ENCODE results near the gene NECAB2. TPM values are rescaled to one million over a fixed set of nuclear protein-coding genes. Genes with fewer than 3 reads are reported as not detected.

NECAB2 gene
- total RNA-seq, 1 donor from 2014 or later, result not detected

DNA sequence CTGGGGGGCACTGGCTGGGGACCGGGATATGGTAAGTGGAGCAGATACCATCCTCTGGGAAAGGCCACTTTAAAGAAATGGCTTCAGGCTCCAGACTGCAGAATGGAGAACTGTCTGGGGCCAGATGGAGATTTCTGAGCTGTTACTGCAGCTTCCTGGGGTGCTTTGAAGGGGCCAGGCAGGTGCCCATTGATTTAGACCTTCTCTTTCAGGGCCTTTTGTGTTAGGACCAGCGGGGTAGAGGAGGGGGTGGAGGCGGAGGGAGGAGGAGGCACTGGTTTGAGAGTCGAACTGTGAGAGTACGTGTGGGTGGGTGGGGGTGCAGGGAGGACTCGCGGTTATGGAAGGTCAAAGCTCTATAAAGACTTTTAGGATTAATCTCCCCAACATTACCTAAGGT is 11.4 kb downstream of the NECAB2 start:
- no peaks in the 10 kb centered on the region for H3K4me1 Mint-ChIP-seq (ENCODE audit: low read depth)
- H3K9me3 Mint-ChIP-seq, result peaks cover 7% of the 10 kb centered on the region
- intact Hi-C loops (cut with micrococcal nuclease), result no loop called here
- no peak for DNase-seq (ENCODE audit: low spot score)
- H3K36me3 Mint-ChIP-seq (ENCODE audit: low read depth), result no peaks in the 10 kb centered on the region
- H3K27me3 Mint-ChIP-seq (ENCODE audit: low read depth), result no peaks in the 10 kb centered on the region
- H3K27ac Mint-ChIP-seq, result no peak overlapping the region
- H3K4me3 Mint-ChIP-seq (ENCODE audit: low read depth), result no peak overlapping the region

DNA sequence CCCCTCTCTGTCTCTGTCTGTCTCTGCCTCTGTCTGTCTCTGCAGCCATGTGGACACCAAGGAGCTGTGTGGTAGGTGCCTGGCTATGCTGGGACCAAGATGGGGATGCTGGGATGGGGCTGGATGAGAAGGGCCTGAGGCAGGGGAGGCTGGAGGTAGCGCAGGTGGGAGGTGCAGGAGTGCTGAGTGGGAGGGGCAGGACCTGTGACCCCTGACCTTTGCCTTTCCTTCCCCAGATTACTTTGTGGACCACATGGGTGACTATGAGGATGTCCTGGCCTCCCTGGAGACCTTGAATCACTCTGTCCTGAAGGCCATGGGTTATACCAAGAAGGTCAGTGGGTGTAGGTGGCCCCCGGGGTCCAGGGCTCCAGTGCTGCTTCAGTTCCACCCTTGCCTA is 12.8 kb downstream of the NECAB2 start:
- intact Hi-C loops (cut with micrococcal nuclease), result no loop called here
- Mint-ChIP-seq H3K27ac (no peak overlapping the region), H3K4me3 (ENCODE audit: low read depth) (no peak overlapping the region), H3K9me3 (peaks cover 7% of the 10 kb centered on the region), H3K4me1 (ENCODE audit: low read depth) (no peaks in the 10 kb centered on the region), H3K27me3 (ENCODE audit: low read depth) (no peaks in the 10 kb centered on the region), H3K36me3 (ENCODE audit: low read depth) (no peaks in the 10 kb centered on the region)
- no peak for DNase-seq (ENCODE audit: low spot score)

DNA sequence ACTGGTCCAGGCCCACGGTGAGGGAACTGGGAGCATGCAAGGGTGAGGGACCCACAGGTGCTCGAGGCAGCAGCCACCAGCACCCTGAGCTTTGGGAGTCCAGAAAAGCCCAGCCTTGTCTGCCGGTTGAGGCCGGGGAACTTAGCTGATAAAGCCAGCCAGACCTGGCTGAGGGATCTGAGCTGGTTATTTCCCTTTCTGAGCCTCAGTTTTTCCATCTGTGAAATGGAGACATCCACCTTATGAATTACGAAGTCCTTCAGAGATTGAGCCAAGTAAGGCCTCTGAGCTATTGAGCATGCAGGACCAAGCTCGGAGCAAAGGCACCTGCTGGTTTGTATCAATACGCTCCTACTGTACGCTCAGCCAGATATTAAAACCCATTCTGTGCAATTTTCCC is 13.8 kb downstream of the NECAB2 start:
- H3K4me1 Mint-ChIP-seq (ENCODE audit: low read depth), result no peaks in the 10 kb centered on the region
- no peak overlapping the region for H3K4me3 Mint-ChIP-seq (ENCODE audit: low read depth)
- H3K9me3 Mint-ChIP-seq, result peaks cover 7% of the 10 kb centered on the region
- DNase-seq (ENCODE audit: low spot score), result no peak
- H3K36me3 Mint-ChIP-seq (ENCODE audit: low read depth), result no peaks in the 10 kb centered on the region
- no peak overlapping the region for H3K27ac Mint-ChIP-seq
- H3K27me3 Mint-ChIP-seq (ENCODE audit: low read depth), result peaks cover 5% of the 10 kb centered on the region
- intact Hi-C loops (cut with micrococcal nuclease), result no loop called here

DNA sequence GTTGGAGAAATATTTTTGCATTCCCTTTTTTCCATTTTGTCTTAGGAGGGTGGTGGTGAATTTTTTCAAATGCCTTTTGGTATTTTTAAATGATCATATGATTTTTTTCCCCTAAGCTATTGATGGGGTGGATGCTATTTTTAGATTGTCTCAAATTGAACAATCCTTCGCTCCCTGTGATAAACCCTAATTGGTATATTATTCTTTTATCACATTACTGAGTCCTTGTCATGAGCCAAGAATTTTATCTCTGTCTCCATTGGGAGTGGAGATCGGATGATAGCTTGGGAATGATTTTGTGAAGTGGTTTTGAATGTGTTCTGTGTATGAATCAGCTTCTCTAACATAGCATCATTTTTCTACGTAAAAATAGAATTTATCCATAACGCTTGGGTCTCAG is 15.4 kb downstream of the NECAB2 start:
- intact Hi-C loops (cut with micrococcal nuclease), result no loop called here
- Mint-ChIP-seq H3K27ac (no peak overlapping the region), H3K4me1 (ENCODE audit: low read depth) (no peaks in the 10 kb centered on the region), H3K27me3 (ENCODE audit: low read depth) (peaks cover 7% of the 10 kb centered on the region), H3K9me3 (peaks cover 5% of the 10 kb centered on the region), H3K4me3 (ENCODE audit: low read depth) (no peak overlapping the region), H3K36me3 (ENCODE audit: low read depth) (no peaks in the 10 kb centered on the region)
- DNase-seq (ENCODE audit: low spot score), result no peak

DNA sequence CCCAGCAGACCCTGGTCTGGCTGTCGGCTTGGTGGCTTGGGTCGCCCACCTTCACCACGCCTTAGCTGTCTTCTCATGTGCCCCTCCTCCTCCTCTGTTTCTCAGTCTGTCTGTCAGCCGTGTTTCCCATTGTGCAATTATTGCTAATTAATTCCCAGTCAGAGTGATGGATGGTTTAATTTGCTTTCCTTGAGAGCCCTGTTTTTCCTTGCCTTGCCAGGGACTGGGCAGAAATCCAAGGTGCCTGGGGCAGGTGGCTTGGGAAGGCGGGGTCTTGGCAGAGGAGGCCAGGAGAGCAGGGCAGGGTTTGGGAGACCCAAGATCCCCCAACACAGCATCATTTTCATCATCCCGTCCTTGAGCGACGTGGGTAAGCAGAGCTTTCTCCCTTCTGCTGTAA is 21.3 kb downstream of the NECAB2 start:
- Mint-ChIP-seq H3K4me1 (ENCODE audit: low read depth) (no peaks in the 10 kb centered on the region), H3K9me3 (no peaks in the 10 kb centered on the region), H3K27me3 (ENCODE audit: low read depth) (peaks cover 19% of the 10 kb centered on the region), H3K36me3 (ENCODE audit: low read depth) (no peaks in the 10 kb centered on the region), H3K27ac (no peak overlapping the region), H3K4me3 (ENCODE audit: low read depth) (no peak overlapping the region)
- DNase-seq (ENCODE audit: low spot score), result no peak
- intact Hi-C loops (cut with micrococcal nuclease), result no loop called here

DNA sequence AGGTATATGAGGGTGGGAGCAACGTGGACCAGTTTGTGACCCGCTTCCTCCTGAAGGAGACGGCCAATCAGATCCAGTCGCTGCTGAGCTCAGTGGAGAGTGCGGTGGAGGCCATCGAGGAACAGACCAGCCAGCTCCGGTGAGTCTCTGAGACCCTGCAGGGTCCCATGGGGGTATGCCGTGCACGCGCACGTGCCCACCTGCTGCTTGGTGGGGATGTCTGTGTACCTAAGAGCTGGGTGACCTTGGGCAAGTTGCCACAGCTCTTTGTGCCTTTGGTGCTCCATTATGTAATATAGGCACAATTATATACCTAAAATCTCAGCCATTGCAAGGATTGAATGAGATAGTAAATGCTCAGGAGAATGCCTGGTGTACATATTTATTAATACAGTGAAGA is 22.4 kb downstream of the NECAB2 start:
- intact Hi-C loops (cut with micrococcal nuclease), result no loop called here
- H3K36me3 Mint-ChIP-seq (ENCODE audit: low read depth), result no peaks in the 10 kb centered on the region
- H3K27ac Mint-ChIP-seq, result no peak overlapping the region
- H3K4me3 Mint-ChIP-seq (ENCODE audit: low read depth), result no peak overlapping the region
- peaks cover 24% of the 10 kb centered on the region for H3K27me3 Mint-ChIP-seq (ENCODE audit: low read depth)
- no peaks in the 10 kb centered on the region for H3K4me1 Mint-ChIP-seq (ENCODE audit: low read depth)
- no peaks in the 10 kb centered on the region for H3K9me3 Mint-ChIP-seq
- no peak for DNase-seq (ENCODE audit: low spot score)

DNA sequence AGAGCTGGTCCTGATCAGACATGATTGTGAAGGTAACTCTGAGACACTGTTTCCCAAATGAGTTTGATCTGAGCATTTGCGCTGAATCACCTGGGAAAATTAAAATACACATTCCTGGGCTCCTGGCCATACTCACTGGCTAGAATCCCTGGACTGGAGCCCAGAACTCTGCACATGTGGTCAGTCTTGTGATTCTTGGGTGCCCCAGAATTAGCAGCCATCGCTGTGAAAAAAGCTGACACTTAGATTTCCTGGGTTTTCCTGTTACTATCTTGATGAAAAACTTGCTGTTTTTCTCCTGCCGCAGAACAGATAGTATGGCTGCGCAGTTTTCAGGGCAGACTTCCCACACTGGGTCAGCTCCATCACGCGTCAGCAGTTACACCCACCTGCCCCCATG is 24.6 kb downstream of the NECAB2 start:
- no peaks in the 10 kb centered on the region for H3K36me3 Mint-ChIP-seq (ENCODE audit: low read depth)

DNA sequence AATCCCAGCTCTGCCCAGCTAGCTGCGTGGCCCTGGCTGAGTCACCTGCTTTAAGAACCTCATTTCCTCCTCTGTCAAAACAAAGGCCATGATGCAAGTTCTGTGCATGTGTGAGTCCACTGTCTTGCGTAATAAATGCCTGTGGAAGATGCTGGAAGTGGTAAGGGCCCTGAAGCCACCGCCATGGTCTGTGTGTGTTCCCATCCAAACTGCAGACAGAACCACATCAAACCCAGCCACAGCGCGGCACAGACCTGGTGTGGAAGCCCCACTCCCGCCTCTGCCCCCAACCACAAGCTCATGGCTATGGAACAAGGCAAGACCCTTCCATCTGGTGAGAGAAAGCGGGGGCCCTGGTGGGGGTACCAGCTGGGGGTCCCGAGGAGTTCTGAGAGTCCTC is 26.0 kb downstream of the NECAB2 start:
- no peaks in the 10 kb centered on the region for H3K9me3 Mint-ChIP-seq
- H3K4me3 Mint-ChIP-seq (ENCODE audit: low read depth), result no peak overlapping the region
- no peaks in the 10 kb centered on the region for H3K36me3 Mint-ChIP-seq (ENCODE audit: low read depth)
- intact Hi-C loops (cut with micrococcal nuclease), result no loop called here
- H3K27me3 Mint-ChIP-seq (ENCODE audit: low read depth), result peaks cover 21% of the 10 kb centered on the region
- no peaks in the 10 kb centered on the region for H3K4me1 Mint-ChIP-seq (ENCODE audit: low read depth)
- DNase-seq (ENCODE audit: low spot score), result no peak
- no peak overlapping the region for H3K27ac Mint-ChIP-seq

More for the DNA sequence above, 24.6 kb downstream of the NECAB2 start:
- no peak for DNase-seq (ENCODE audit: low spot score)
- Mint-ChIP-seq H3K27ac (no peak overlapping the region), H3K4me3 (ENCODE audit: low read depth) (no peak overlapping the region), H3K9me3 (no peaks in the 10 kb centered on the region), H3K4me1 (ENCODE audit: low read depth) (no peaks in the 10 kb centered on the region), H3K27me3 (ENCODE audit: low read depth) (peaks cover 28% of the 10 kb centered on the region)
- intact Hi-C loops (cut with micrococcal nuclease), result no loop called here

DNA sequence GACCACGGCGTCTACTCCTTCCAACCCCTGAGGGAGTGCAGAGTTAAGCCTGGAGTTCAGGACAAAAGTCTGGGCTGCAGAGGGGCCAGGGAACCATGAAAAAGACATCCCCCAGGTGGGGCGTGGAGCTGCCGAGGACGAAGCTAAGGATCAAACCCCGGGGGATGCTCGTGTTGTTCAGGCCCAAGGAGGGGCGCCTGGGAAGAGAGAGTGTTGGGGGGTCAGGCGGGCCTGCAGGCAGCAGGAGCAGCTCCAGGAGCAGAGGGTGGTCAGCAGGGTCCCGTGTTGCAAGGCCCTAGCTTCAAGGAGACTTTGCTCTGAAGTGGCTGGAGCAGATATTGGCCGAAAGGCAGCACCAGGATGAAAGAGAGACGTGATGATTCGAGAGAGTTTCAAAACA is 26.7 kb downstream of the NECAB2 start:
- Mint-ChIP-seq H3K4me1 (ENCODE audit: low read depth) (no peaks in the 10 kb centered on the region), H3K4me3 (ENCODE audit: low read depth) (no peak overlapping the region), H3K36me3 (ENCODE audit: low read depth) (no peaks in the 10 kb centered on the region), H3K27me3 (ENCODE audit: low read depth) (peaks cover 19% of the 10 kb centered on the region), H3K27ac (no peak overlapping the region), H3K9me3 (no peaks in the 10 kb centered on the region)
- intact Hi-C loops (cut with micrococcal nuclease), result no loop called here
- DNase-seq (ENCODE audit: low spot score), result no peak

DNA sequence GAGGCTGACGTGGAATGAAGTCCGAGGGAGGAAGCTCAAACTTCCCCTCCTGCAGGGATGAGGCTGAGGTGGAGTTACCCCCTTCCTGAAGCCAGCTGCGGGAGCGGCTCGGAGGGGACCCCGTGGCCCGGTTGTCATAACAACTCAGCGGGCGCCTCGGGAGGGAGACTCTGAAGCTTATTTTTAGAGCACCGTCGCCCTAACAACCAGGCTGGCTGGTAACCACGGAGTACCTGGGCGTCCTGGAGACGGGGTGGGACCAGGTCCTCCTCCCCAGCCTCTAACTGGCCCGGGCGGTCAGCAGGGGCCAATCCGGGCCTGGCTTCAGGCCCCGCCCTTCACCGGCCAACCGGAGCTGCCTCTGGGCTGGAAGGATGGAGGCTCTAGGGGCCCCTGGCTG is 27.7 kb downstream of the NECAB2 start:
- Mint-ChIP-seq H3K9me3 (no peaks in the 10 kb centered on the region), H3K4me3 (ENCODE audit: low read depth) (no peak overlapping the region)
- intact Hi-C loops (cut with micrococcal nuclease), result no loop called here

DNA sequence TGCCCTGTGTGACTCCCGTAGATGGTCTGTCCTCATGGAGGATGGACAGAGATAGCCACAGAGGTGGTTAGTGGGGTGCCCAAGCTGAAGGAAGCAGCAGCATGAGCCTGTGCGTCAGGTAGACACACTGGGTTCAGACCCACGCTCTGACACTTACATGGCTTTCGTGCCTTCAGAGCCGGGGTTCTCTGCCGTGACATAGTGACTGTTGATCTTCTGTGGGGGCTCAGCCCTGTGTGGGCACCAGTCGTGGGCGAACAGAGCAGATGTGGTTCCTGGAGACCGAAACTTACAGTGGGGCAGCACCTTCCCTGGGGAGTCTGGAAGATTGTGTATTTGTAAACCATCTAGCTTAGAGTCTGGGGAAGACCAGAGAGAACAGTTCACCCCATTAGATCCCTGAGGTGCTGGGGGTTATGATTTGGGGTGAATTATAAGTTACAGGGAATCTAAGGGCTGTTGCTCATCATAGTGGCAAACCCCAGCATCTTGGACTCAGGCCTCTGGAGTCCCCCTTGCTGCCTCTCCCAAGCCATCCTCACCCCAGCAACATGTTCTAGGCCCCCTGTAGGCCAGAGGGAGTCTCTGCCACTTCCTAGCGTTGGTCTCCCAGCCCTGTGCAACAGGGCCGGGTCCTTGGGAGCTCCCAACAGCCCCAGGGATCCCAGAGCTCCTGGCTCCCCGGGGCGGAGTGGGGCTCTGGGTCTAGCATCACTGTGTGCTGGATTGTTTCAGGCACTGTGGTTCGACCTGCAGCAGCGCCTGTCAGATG is 28.6 kb downstream of the NECAB2 start:
- no peaks in the 10 kb centered on the region for H3K36me3 Mint-ChIP-seq (ENCODE audit: low read depth)
- H3K4me1 Mint-ChIP-seq (ENCODE audit: low read depth), result no peaks in the 10 kb centered on the region
- no peak for DNase-seq (ENCODE audit: low spot score)
- H3K27ac Mint-ChIP-seq, result no peak overlapping the region
- intact Hi-C loops (cut with micrococcal nuclease), result no loop called here
- H3K27me3 Mint-ChIP-seq (ENCODE audit: low read depth), result peaks cover 16% of the 10 kb centered on the region
- no peak overlapping the region for H3K4me3 Mint-ChIP-seq (ENCODE audit: low read depth)
- no peaks in the 10 kb centered on the region for H3K9me3 Mint-ChIP-seq

More for the DNA sequence above, 27.7 kb downstream of the NECAB2 start:
- Mint-ChIP-seq H3K27ac (no peak overlapping the region), H3K36me3 (ENCODE audit: low read depth) (no peaks in the 10 kb centered on the region), H3K4me1 (ENCODE audit: low read depth) (no peaks in the 10 kb centered on the region), H3K27me3 (ENCODE audit: low read depth) (peaks cover 16% of the 10 kb centered on the region)
- DNase-seq (ENCODE audit: low spot score), result no peak

DNA sequence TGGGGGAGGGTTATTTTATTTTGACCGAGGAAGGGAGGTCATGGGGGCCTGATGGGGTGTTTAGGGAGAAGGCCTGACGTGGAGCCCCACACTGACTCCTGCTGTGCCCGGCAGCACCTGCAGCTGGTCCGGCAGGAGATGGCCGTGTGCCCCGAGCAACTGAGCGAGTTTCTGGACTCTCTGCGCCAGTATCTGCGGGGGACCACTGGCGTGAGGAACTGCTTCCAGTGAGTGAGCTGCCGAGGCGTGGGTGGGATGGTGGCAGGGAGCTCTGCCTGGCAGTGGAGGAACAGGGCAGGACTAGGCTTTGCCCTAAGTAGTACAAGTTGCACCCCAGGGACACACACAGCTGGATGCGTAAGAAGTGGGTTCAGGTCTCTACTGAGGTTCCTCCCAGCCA is 30.0 kb downstream of the NECAB2 start:
- Mint-ChIP-seq H3K27me3 (ENCODE audit: low read depth) (peaks cover 16% of the 10 kb centered on the region), H3K36me3 (ENCODE audit: low read depth) (no peaks in the 10 kb centered on the region), H3K4me1 (ENCODE audit: low read depth) (no peaks in the 10 kb centered on the region), H3K27ac (no peak overlapping the region), H3K4me3 (ENCODE audit: low read depth) (no peak overlapping the region), H3K9me3 (no peaks in the 10 kb centered on the region)
- intact Hi-C loops (cut with micrococcal nuclease), result no loop called here
- DNase-seq (ENCODE audit: low spot score), result no peak

DNA sequence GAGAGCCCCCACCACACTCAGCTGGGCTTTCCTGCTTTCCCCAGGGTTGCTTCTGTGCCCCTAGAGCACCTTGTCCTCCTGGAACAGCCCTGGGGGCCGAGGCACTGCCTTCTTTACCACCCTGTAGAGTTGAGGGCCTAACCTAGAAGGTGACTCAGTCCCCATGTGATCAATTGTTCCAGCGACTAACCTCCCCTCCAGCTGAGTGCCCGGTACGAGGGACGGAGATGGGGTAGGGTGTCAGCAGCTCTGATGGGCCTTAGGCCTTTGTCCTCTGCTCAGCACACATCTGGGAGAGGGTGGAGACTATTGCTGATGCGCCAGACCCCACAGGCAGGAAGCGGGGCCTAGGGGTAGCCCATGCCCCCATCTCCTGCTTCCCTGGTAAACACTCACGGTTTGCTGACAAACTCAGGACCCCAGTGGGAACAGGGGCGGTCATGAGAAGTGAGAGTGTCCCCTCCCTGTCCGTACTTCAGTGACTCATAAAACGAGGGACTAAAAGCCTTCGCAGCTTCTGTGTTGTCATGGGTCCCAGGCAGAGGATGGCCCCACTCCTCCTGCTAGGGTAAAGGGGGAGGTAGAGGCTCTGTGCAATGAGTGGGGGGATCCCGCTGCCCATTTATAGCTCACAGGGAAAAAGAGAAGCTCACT is 33.1 kb downstream of the NECAB2 start:
- H3K4me3 Mint-ChIP-seq (ENCODE audit: low read depth), result no peak overlapping the region
- no peaks in the 10 kb centered on the region for H3K4me1 Mint-ChIP-seq (ENCODE audit: low read depth)
- H3K9me3 Mint-ChIP-seq, result no peaks in the 10 kb centered on the region
- intact Hi-C loops (cut with micrococcal nuclease), result no loop called here
- H3K27ac Mint-ChIP-seq, result no peak overlapping the region
- H3K27me3 Mint-ChIP-seq (ENCODE audit: low read depth), result peaks cover 11% of the 10 kb centered on the region
- DNase-seq (ENCODE audit: low spot score), result no peak
- H3K36me3 Mint-ChIP-seq (ENCODE audit: low read depth), result no peaks in the 10 kb centered on the region
